ENCODE measurements around the gene HSP90AA1.
"Not testable (repeated sequence)": the region's sequence is repeated elsewhere in the genome, so short reads cannot be mapped to it uniquely, and the experiment has no call there.

The HSP90AA1 gene

GRCh38 chr14:102066041-102066451, 20.8 kb downstream of the HSP90AA1 start:
- DNase-seq (ENCODE audit: low read depth, low spot score), result no peak

DNA sequence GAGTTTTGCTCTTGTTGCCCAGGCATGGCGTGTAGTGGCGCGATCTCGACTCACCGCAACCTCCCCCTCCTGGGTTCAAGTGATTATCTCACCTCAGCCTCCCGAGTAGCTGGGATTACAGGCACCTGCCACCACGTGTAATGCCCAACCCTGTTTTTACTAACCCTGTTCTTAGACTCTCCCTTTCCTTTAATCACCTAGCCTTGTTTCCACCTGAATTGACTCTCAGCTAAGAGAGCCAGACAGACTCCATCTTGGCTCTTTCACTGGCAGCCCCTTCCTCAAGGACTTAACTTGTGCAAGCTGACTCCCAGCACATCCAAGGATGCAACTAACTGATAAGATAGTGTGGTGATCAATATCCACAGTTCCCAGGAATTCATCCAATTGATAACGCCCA, 22.3 kb downstream of the HSP90AA1 start:
- not testable (repeated sequence) for DNase-seq (ENCODE audit: low read depth, low spot score)

DNA sequence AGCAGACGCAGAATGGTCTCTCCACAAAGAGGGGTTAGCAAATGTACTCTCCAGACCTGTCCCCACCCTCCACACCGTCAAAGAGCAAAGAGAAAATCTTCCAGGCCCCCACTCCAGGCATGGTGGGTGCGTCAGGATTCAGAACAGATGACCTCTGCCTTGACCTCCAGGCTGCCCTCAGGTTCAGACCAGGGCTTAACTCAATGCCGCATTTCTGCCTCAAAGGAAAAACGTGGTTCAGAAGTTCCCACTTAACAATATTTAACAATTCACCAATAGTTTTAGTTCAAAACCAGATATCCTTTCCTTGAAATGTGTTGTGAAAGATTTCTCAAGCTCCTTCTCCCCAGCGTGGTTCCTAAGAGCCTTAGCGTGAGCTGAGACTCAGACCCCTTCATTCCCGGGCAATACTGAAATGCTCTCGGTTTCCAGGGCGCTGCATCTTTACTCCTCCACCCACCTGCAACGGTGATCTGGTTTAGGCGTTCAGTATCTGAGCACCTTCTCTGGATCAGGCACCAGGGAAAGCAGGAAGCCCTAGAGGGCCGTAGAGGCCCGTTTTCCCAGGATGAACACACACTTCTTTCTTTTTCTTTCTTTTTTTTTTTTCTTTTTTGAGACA, 22.9 kb downstream of the HSP90AA1 start:
- DNase-seq (ENCODE audit: low read depth, low spot score), result no peak

GRCh38 chr14:102063109-102063807, 23.6 kb downstream of the HSP90AA1 start:
- peak; percentile 86 for DNase-seq (ENCODE audit: low read depth, low spot score)

DNA sequence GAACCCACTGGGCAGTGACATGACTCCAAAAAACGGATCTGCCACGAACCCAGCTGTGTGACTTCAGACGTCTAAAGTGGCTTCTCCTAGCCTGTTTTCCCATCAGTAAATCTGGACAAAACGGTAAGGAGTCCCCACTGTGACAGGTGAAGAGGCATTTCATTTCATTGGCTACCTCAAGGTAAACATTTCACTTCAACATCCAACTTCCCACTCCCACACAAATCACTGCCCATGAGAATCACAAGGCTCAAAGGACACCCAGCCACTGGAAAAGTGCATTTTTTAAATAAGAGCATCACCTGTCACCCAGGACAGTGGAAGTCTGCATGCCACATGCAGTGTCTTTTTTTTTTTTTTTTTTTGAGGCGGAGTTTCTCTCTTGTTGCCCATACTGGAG, 27.9 kb downstream of the HSP90AA1 start:
- DNase-seq (ENCODE audit: low read depth, low spot score), result no peak

DNA sequence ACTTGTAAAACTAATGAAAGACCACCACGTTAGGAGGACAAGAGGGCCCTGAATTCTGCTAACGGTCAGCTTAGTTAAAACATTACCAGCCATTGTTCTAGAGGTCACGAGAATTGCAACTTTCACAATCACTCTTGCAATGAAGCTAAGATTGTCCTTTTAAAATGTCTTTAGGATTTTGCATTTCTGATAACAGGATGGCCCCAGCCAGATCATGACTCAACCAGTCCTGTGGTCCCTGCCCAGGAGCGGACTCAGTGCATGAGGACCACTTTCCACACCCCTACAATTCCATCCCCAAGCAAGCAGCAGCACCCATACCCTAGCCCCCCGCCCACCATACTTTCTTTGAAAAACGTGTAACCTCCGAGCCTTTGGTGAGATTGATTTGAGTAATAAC, 28.7 kb downstream of the HSP90AA1 start:
- no peak for DNase-seq (ENCODE audit: low read depth, low spot score)

DNA sequence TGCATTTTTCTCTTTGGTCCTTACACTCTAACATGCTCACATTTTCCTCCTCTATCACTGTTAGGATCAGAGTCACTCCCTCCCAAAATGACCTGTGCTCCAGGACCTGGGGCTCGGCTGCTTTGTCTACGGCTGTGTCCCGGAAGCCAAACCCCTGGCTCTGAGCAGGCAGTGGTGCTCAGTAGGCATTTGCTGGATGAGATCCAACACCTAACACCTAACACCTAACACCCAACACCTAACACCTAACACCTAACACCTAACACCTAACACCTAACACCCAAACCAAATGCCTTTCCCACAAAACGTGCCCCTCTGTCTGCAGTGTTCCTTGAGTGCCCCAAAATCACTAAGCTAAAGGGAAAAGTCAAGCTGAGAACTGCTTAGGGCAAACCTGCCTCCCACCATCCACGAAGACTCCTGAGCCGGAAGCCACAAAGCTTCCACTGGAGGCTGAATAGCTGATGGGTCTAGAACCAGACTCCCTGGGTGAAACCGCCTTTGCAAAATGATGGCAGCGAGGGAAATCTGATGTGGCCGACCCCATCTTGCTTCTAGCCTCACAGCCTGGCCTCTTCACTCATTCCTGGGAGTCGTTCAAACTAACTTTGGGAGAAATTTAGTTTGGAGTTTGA, 29.2 kb downstream of the HSP90AA1 start:
- DNase-seq (ENCODE audit: low read depth, low spot score), result no peak

DNA sequence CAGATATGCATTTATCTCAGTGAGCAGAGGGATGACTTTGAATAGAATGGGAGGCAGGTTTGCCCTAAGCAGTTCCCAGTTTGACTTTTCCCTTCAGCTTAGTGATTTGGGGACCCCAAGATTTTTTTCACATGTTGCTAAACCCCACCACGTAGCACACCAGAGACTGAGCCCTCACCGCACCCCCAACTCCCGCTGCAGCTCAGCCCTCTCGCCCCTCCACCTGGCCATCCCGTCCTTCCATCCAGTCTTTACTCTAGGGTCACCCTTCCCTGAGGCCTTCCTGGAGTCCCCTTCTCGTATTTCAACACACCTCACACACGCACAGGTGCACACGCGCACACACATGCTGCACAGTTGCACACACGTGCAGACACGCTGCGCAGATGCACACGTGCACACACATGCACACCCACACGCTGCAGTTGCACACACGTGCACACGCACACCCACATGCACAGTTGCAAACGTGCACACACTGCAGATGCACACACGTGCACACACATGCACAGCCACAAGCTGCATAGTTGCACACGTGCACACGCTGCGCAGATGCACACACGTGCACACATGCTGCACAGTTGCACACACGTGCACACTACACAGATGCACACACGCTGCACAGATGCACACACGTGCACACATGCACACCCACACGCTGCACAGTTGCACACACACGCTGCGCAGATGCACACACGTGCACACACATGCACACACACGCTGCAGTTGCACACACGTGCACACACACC, 30.0 kb downstream of the HSP90AA1 start:
- DNase-seq (ENCODE audit: low read depth, low spot score), result no peak

DNA sequence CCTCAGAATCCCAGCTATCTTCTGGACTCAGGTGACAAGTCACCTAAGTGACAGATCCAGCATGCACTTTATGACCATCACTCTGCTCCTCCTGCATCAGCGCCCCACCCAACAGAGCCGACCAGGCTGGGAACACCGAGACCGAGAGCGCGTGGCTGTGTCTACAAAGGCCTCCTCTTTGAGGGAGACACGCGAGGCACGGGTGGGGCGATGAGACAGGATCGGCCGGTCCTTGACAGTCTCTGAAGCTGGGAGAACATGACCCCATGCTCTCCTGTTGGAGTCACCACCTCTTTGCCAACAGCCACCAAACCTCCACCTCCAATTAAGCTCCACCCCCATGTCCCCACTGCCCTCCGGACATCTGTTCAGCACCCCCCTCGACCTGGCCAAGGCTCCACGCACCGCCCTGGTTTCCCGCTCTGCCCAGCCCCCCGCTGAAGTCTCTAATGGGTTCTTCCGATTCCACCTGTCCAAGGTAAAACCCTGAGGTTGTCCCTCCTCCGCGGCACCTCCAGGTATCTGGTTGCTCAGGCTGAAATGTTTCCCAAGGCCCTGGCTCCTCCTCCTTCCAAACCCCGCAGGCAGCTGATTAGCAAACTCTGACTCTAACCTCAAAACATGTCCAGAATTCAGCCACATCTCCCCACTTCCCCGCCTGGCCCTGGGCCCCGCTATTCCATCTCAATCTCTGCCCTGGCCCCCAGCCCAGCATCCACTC, 31.5 kb downstream of the HSP90AA1 start:
- DNase-seq (ENCODE audit: low read depth, low spot score), result peak; percentile 80

DNA sequence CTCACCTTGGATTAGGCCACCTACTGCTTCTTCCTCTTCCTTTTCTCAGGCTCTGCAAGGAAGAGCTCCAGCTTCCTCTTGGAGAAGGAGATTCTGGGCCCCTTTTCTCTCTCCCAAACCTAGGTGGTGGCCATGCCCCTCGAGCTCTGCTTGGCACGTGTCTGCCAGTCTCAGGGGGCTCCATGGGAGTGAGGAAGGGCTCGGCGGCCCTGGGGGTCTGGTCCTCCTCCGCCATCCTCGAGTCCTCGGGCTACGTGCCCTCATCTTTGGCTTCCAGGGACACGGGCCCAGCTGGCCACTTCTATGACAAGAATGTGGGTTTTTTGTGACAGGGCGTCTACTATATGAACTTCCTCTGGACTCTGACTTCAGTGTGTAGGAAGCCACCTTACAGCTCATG, 34.3 kb downstream of the HSP90AA1 start:
- no peak for DNase-seq (ENCODE audit: low read depth, low spot score)

DNA sequence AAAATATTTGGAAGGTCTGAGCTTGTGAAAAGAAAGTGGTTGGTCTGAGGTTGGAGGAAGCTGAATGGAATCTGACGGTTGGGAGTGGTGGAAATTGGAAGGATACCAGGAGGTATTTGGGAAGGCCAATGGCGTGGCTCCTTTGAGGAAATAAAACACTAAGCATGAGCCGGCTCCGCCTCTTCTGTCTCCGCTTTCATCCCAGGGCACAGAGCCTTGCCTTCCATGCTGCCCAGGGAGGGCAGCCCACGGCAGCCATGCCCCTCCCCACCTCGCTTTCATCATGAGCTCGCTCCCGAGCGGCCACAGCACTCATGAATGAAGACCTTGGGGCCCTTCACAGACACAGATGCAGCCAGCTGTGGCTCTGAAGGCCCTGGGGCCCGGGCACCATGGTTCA, 36.2 kb downstream of the HSP90AA1 start:
- peak; percentile 37 for DNase-seq (ENCODE audit: low read depth, low spot score)

GRCh38 chr14:102050026-102050405, 36.8 kb downstream of the HSP90AA1 start:
- DNase-seq (ENCODE audit: low read depth, low spot score), result no peak

DNA sequence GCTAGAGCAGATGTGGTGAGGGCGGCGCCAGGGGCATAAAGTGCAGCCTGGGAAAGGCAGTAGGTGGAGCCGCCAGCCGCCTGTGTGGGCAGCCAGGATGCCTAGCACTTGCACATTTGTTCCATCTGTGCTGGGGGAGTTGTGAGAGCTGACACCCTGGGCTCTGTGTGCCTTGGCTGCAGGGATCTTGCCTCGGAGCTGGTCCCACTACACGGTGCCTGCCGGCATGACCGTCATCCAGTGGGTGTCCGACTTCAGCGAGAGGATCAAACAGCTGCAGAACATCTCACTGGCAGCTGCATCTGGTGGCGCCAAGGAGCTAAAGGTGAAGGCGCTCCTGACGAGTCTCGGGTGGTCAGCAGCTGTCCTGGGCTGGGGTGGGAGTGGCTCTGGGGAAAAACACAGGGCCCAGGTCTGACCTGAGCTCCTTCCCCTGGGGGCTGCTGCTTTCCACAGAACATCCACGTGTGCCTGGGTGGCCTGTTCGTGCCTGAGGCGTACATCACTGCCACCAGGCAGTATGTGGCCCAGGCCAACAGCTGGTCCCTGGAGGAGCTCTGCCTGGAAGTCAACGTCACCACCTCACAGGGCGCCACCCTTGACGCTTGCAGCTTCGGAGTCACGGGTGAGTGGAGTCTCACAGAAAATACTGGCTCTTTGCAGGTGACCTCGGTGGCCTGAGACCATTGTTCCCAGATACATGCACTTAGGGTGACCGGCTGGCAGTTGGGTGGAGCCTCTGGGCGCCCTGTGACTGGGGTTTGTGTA, 37.4 kb downstream of the HSP90AA1 start:
- no peak for DNase-seq (ENCODE audit: low read depth, low spot score)

DNA sequence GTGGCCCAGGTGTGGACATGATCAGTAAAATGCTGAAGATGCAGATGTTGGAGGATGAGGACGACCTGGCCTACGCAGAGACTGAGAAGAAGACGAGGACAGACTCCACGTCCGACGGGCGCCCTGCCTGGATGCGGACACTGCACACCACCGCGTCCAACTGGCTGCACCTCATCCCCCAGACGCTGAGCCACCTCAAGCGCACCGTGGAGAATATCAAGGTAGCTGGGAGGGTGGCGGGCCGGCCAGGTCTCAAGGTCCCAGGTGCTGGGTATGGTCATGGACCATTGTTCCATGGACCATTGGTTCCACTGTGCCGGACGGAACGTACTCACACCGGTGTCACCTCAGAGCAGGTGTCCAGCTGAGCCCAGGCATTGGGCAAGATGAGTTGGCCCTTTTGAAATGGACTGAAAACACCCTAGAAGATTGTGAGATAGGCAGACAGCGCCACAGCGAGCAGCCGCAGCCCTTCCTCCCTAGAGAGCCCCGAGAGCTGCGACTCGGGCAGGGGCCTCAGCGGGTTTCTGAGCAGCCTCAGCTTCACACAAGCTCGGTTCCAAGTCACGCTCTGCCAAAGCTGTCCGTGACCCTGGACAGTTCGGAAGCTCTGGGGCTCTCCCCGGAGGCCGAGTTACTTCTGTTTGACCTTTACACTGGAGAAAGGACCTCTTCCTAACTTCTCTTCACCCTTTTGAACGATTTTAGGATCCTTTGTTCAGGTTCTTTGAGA, 38.9 kb downstream of the HSP90AA1 start:
- no peak for DNase-seq (ENCODE audit: low read depth, low spot score)

DNA sequence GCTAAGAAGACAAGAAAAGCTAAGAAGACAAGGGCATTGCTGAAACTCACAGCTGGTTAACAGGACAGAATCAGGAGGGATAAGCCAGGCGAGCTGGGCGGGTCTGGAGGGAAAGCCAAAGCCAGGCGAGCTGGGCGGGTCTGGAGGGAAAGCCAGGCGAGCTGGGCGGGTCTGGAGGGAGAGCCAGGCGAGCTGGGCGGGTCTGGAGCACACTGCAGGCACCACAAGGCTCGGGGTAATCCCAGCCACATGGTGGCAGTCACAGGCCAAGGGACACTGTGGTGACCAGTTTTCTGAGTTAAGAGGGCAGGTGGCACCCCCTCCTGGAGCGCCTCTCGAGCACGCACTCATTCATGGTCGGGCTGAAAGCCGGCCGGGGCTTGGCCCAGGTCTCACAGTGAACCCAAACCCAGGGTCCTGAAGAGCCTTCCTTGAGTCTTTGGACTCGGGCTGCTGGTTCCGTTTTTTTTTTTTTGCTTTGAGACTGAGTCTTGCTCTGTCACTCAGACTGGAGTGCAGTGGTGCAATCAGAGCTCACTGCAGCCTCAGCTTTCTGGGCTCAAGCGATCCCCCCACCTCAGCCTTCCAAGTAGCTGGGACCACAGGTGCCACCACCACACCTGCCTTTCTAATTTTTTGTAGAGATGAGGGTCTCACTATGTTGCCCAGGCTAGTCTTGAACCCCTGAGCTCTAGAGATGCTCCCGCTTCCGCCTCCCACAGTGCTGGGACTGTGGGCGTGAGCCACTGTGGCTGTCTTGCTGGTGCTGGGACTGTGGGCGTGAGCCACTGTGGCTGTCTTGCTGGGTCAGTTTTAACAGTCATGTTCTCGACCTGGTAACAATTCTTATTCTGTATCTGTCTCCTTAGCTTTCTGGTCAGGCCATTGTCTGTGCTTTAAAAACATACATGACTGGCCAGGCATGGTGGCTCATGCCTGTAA, 40.2 kb downstream of the HSP90AA1 start:
- DNase-seq (ENCODE audit: low read depth, low spot score), result peak; percentile 98

- DNase-seq (ENCODE audit: low read depth, low spot score), result no peak
Observed at GRCh38 chr14:102044566-102044965, 42.3 kb downstream of the HSP90AA1 start.

DNA sequence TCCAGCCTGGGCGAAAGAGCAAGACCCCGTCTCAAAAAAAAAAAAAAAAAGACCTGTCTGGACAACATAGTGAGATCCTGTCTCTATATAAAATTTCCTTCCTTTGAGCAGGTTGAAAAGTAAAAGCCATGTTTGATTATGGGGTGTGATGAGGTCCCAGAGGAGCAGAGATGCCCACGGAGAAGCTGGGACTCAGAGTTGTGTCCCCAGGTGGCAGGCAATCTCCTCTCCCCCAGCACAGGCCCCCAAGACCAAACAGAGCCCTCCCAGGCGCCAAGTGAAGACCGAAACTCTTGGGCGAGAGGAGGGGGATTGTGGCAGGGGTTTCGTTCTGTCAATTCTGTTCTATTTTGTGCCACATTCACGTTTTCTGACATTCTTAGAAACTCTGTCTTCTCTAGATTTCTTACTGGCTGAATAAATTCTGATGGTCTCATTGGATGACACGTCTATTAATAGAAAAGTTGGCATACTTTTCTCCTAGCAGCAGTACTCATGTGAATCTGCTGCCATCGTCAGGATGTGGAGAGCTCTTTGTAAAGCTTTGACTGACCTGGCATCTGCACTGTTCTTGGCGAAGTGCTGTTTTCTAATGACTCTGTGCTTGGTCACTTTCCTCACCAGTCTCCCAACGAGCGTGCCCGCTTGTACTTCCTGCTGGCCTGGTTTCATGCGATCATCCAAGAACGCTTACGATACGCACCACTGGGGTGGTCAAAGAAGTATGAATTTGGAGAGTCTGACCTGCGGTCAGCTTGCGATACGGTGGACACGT, 43.4 kb downstream of the HSP90AA1 start:
- no peak for DNase-seq (ENCODE audit: low read depth, low spot score)

DNA sequence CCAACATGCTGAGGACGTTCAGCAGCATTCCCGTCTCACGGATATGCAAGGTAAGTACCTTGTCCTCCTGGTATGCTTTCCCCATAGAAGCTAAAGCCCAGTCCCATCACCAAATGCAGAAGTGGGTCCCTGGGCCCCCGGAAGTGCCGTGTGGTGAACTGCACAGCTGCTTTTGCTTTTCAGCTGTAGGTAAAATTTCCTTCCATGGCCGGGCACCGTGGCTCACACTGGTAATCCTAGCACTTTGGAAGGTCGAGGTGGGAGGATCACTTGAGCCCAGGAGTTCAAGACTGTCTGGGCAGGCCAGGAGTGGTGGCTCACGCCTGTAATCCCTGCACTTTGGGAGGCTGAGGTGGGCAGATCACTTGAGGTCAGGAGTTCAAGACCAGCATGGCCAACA, 44.1 kb downstream of the HSP90AA1 start:
- no peak for DNase-seq (ENCODE audit: low read depth, low spot score)
